Measurements from ENCODE around the gene GPR137B. TPM values are rescaled to one million over a fixed set of nuclear protein-coding genes. Genes with fewer than 3 reads are reported as not detected.
"Not testable (repeated sequence)": the region's sequence is repeated elsewhere in the genome, so short reads cannot be mapped to it uniquely, and the experiment has no call there.

GPR137B gene
- polyA plus RNA-seq, 5 donors = 6.5 to 17.5 (median 11.1) TPM

- DNase-seq = peak in 1 of 2 donors; percentile 26
Measured at GRCh38 chr1:236143104-236143948, 987 bp downstream of the GPR137B start.

DNA sequence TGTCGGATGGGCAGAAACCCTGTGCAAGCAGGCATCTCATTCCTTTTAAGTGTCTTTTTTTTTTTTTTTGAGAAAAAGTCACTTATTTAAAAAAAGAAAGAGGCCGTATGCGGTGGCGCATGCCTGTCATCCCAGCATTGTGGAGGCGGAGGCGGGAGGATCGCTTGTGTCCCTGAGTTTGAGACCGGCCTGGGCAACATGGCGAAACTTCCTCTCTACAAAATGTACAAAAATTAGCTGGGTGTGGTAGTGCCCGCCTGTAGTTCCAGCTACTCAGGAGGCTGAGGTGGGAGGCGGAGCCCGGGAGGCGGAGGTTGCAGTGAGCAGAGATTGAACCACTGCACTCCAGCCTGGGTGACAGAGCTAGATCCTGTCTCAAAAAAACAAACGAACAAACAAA lies 1.7 kb downstream of the GPR137B start:
- no peak for DNase-seq

DNA sequence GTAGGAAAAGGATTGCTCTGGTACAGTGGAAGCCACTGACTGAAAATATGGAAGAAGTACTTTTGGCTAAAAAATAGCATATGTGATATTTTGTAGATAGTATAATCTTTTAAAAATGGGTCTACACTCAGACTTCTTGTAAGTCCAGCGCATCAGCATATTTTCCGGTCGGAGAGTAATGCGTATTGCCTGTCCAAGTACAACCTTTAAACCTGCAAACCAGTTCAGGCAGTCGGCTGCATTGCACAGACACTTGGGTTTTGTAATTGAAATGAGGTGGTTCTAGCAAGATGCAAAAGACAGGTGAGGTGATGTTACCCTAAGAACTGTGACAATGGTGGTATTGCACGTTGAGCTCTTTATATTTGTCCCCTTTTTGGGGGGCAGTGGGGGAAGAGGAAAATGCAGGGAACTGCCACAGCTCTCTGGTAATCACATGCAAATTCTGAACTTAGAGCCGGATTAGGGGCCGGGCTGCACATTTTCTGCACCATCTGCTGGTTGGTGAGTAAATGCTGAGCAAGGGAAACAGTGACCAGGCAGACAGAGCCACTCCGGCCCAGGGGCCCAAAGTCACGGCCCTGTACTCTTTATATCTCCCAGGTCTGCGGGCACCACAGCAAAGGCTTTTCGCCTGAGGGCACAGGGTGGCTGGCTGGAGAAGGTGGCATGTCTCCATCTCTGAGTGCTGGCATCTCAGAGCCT lies 2.3 kb downstream of the GPR137B start:
- DNase-seq = no peak

DNA sequence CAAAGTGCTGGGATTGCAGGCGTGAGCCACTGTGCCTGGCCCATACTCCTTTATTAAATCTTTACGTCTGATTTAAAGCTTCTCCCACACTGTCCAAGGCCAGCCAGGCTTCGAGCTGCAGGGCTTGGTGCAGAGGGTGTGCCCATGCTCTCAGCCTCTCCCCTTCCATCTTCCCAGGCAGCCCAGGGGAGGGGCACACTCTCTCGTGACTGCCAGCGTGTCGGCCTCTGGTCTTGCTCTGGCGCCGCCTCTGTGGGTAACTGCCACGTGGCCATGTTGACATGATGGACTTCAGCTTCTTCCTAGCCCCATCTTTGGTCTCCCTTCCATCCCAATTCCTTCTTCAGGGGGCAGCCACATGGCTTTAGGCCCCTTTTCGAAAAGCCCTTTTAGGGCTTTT lies 4.7 kb downstream of the GPR137B start:
- DNase-seq = no peak

DNA sequence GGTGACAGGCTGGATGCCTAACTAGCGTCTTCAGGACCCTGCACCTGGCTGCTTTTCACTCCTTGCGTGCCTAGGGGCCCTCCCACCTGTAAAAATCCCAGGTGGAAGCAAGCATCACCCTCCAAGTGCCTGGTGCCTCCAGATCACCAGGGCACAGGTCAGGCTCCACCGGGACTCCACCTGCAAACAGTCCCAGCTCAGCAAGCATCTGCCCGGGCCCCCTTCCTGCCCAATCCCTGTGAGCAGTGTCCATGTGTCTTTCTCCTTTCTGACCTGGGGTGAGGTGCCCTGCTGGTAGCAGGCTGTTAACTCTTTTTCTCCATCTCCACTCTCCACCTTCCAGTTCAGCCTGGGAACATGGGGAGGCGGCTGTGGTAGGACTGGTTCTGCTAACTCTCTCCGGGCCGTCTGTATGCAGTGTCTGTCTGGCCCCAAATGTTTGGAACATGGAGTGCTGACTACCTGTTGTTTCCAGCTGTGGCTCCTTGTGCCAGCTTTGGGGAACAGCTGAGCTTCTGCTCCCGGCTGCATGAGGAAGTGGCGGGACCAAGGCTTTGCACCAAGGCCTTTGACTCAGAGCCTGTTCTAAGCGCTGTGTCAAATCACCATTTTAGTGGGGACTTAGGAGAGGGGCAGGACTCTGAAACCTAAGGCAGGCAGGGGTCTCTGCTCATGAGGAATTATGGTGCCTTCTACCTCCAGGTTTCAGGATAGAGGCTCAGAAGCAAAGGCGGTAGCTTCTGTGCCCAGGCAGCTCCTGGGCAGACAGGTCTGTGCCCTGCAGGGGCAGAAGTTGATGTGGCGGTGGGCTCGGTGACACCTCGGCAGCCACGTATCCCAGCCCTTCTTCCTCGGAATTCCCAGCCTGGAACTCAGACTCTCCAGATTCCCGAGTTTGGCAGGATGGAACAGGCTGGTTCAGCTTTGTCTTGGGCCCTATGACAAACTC lies 5.5 kb downstream of the GPR137B start:
- DNase-seq = no peak

DNA sequence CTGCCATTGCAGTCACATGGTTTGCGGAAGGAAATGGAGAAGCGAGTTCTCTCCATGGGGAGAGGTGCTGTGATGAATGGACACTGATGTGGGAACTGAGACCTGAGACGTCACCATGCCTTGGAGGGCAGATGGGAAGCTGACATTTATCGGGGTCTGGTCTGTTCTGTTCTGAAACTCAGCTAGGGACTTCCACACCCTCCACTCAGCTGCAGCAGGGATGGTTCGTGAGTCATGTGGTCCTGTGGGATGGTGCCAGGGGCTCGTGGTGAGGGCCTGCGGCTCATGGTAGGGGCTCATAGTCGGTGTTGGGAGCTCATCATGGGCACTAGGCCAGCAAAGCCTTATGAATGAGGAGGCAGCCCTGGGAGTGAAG lies 6.1 kb downstream of the GPR137B start:
- no peak for DNase-seq

DNA sequence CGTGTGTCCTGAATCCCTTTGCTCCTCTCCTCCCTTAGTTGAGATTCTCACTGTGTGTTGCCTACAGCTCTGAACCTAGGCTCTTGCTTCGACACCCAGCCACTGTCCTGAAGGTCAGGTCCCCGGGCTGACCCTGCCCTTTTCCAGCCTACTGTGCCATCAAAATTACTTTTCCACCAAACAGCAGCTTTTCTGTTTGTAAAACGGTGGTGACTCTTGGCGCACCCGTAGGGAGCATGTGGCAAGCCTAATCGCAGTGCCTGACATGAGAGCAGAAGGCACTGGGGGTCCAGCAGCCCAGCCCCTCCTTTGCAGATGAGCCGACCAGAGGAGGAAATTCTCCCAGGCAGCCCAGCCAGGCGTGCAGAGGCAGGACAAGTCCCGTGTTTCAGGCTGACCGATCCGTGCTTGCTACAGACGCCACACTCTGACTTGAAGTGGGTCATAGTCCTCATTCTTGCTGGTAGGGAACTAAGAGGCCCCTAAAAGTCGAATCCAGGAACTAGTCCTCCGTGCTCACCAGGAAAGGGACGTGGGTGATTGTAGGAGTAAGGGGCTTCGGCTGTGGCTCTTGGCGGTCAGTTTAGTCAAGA lies 6.8 kb downstream of the GPR137B start:
- no peak for DNase-seq

GRCh38 chr1:236149696-236150228 lies 7.4 kb downstream of the GPR137B start:
- DNase-seq = no peak

DNA sequence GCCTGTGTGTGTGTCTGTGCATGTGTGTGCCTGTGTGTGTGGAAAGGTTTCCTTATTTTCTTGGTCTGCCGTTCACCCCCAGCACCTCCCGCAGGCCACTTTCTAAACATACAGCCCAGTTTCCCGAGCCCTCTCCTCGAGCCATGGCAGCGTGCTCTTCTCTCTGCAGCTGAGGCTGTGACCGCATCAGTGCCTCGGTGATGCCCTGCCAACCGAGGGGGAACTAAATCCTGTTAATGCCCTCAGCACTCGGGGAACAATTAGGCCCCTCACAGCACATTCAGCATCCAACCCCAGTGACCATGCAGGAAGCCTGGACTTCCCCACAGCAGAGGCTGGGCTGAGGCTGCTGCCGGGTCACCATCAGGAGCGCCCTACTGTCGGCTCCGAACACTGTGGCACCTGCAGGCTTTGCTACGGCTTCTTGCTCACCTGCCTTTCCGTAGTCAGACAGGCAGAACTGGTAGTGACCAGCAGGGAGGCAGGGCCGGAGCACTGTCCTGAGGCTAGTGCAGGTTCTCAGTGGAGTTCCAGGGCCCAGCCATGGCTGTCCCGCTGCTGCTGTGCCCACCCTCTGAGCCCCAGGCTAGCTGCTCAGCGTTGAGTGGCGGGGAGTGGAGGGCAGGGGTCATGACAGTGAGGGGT lies 8.1 kb downstream of the GPR137B start:
- DNase-seq = no peak

GRCh38 chr1:236150986-236151385 lies 8.6 kb downstream of the GPR137B start:
- no peak for DNase-seq

GRCh38 chr1:236151739-236152424 lies 9.5 kb downstream of the GPR137B start:
- no peak for DNase-seq

GRCh38 chr1:236154126-236154525 lies 11.8 kb downstream of the GPR137B start:
- DNase-seq = no peak

- no peak for DNase-seq
Measured at GRCh38 chr1:236154671-236155398, 12.5 kb downstream of the GPR137B start.

- DNase-seq = no peak
Measured at GRCh38 chr1:236155399-236155767, 13.0 kb downstream of the GPR137B start.

- no peak for DNase-seq
Measured at GRCh38 chr1:236155841-236156503, 13.6 kb downstream of the GPR137B start.

- no peak for DNase-seq
Measured at GRCh38 chr1:236156512-236157208, 14.3 kb downstream of the GPR137B start.

- DNase-seq = not testable (repeated sequence)
Measured at GRCh38 chr1:236158072-236158471, 15.7 kb downstream of the GPR137B start.

DNA sequence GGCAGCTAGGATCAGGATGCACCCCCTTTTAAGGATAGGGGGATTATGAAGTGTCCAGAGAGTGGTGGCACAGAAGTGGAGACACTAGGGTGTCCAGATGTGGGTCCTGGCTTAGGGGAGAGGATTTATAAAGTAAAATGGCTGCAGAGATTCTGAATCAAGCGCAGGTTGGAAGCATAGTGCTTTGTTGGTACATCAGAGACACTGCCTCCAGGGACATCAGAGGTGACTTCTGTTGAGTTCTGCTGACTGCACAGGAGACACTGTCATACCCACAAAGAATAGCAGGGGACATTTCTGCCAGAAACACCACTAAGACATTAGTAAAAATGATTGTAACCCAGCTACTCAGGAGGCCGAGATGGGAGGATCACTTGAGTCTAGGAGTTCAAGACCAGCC lies 16.4 kb downstream of the GPR137B start:
- no peak for DNase-seq

Measured in right lung (tissue), 5 donors.